Common myeloid progenitor, CD34-positive (primary cell): ENCODE data around the gene CD300E.

Experiments used
- CTCF ChIA-PET: fragments of 350-600 bp; sonication (Branson Sonifier 250); formaldehyde crosslinking; loops from one replicate; lab custom pipeline; 2021; ENCODE audit warnings: antibody characterized with exemption; lab: Charles Lee
- POLR2A ChIA-PET: fragments of 350-600 bp; sonication (Branson Sonifier 250); formaldehyde crosslinking; loops from one replicate; lab custom pipeline; 2021; ENCODE audit warnings: antibody characterized with exemption; lab: Charles Lee
- DNase-seq, 3 donors: peaks; one replicate each; pipeline versions ENCODE4 v3.0.0 to v3.0.0-alpha.2; 2013
- H3K27ac ChIP-seq, 2 experiments: 1 replicate in 1 of 2; 2 replicates in 1 of 2; pipeline ENCODE4 v1.7.0; 2013; ENCODE audit warnings: inconsistent platforms in 2 of 2, low read length in 2 of 2, mild to moderate bottlenecking in 2 of 2, low read depth in 1 of 2, moderate library complexity in 1 of 2; ENCODE audit not compliant: severe bottlenecking in 2 of 2, insufficient read depth in 1 of 2, poor library complexity in 1 of 2
- H3K27me3 ChIP-seq, 5 experiments: replicated peaks in 2 of 5; 1 replicate in 3 of 5; 2 replicates in 2 of 5; pipeline versions ENCODE4 v1.6.1 to v1.7.0; 2013; ENCODE audit warnings: low read length in 4 of 5, mild to moderate bottlenecking in 2 of 5, moderate library complexity in 2 of 5, inconsistent platforms in 1 of 5; ENCODE audit not compliant: insufficient read depth in 5 of 5, control insufficient read depth in 4 of 5
- H3K36me3 ChIP-seq, 4 experiments: 1 replicate in 2 of 4; 2 replicates in 2 of 4; pipeline versions ENCODE4 v1.6.1 to v1.7.0; 2013; ENCODE audit warnings: low read length in 3 of 4, control low read depth in 1 of 4, mild to moderate bottlenecking in 1 of 4; ENCODE audit not compliant: control insufficient read depth in 4 of 4, insufficient read depth in 4 of 4
- H3K4me1 ChIP-seq, 4 experiments: 1 replicate in 3 of 4; 2 replicates in 1 of 4; pipeline versions ENCODE4 v1.6.1 to v1.7.1; 2013; ENCODE audit warnings: low read length in 3 of 4, mild to moderate bottlenecking in 3 of 4, control low read depth in 1 of 4, inconsistent platforms in 1 of 4, moderate library complexity in 1 of 4; ENCODE audit not compliant: control insufficient read depth in 4 of 4, insufficient read depth in 4 of 4; ENCODE audit errors: control extremely low read depth in 1 of 4
- H3K4me3 ChIP-seq, 7 experiments: 1 replicate in 4 of 7; 2 replicates in 3 of 7; pipeline versions ENCODE4 v1.5.1 to v1.7.0; 2013; ENCODE audit warnings: mild to moderate bottlenecking in 7 of 7, low read length in 6 of 7, moderate library complexity in 6 of 7, inconsistent platforms in 2 of 7, low read depth in 2 of 7, control low read depth in 1 of 7; ENCODE audit not compliant: insufficient read depth in 4 of 7, control insufficient read depth in 1 of 7; ENCODE audit errors: extremely low read depth in 1 of 7
- H3K9me3 ChIP-seq, 5 experiments: 1 replicate in 4 of 5; 2 replicates in 1 of 5; pipeline versions ENCODE4 v1.6.1 to v1.7.1; 2013; ENCODE audit warnings: low read length in 4 of 5, mild to moderate bottlenecking in 2 of 5, inconsistent platforms in 1 of 5, low read depth in 1 of 5, moderate library complexity in 1 of 5; ENCODE audit not compliant: control insufficient read depth in 4 of 5, insufficient read depth in 2 of 5; ENCODE audit errors: control extremely low read depth in 1 of 5
- WGBS: methylation state at CpG from one replicate; pipeline ENCODE4 v1.1.5; 2013; ENCODE audit not compliant: insufficient coverage; 5-methylcytosine and 5-hydroxymethylcytosine counted together

Gene CD300E

GRCh38 chr17:74616696-74617095, 6.8 kb downstream of the CD300E start:
- H3K4me3 ChIP-seq = no peak overlapping the region
- H3K27me3 ChIP-seq = peaks cover 0 to 58% (median 18%) of the 10 kb centered on the region in 5 experiments
- no peaks in the 10 kb centered on the region for H3K36me3 ChIP-seq
- no peak overlapping the region for H3K27ac ChIP-seq
- H3K4me1 ChIP-seq = peaks cover 0 to 15% (median 15%) of the 10 kb centered on the region in 4 experiments
- POLR2A ChIA-PET = no interaction called here
- no peaks in the 10 kb centered on the region for H3K9me3 ChIP-seq
- WGBS = 100% methylated on average over 5 of the region's 7 CpGs
- CTCF ChIA-PET = interaction anchor here (1.0 to 3.6 kb wide), 6 partner anchors 10 to 50 kb away, joined by 3 to 12 read pairs (median 4); partner anchors contain the start of gene CD300H
- DNase-seq = no peak

- Histone ChIP-seq H3K27ac (no peak overlapping the region), H3K4me1 (peaks cover 0 to 15% (median 15%) of the 10 kb centered on the region in 4 experiments), H3K27me3 (peaks cover 0 to 31% (median 9%) of the 10 kb centered on the region in 5 experiments), H3K36me3 (no peaks in the 10 kb centered on the region), H3K9me3 (peaks cover 0 to 3% (median 0%) of the 10 kb centered on the region in 5 experiments), H3K4me3 (no peak overlapping the region)
- WGBS = 98% methylated on average over 5 of the region's 6 CpGs
- DNase-seq = no peak
- POLR2A ChIA-PET = interaction anchor here (0.7 kb wide), 1 partner anchor 8 kb away, joined by 3 read pairs; no protein-coding TSS in a partner anchor
- CTCF ChIA-PET = interaction anchor here (0.7 to 2.6 kb wide), 6 partner anchors 10 to 66 kb away, joined by 3 to 10 read pairs (median 4); partner anchors contain the start of gene CD300C
These were observed 11.5 kb downstream of the CD300E start for GRCh38 chr17:74612046-74612445.

DNA sequence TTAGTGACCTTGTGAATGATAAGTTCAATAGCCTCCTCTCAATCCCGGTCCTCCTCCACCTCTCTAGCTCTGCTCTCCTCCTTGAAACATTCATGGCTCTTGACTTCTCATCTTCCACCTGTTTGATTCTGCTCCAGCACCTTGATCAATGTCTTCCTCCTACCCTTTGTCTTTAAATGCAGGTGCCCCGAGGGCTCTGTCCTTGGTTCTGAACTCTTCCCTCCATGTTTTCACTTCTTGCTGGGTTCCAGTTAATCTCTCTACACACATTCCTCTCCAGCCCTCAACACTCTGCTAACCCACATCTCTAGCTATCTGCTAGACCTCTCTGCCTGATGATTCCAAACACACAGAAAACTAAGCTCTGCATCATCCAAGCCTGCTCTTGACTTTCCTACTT, 13.4 kb downstream of the CD300E start:
- H3K9me3 ChIP-seq = peaks cover 0 to 6% (median 0%) of the 10 kb centered on the region in 5 experiments
- no peak overlapping the region for H3K27ac ChIP-seq
- H3K36me3 ChIP-seq = no peaks in the 10 kb centered on the region
- WGBS = 40% methylated on average over 2 of the region's 2 CpGs
- peak in 2 of 3 donors; percentile 42 for DNase-seq
- H3K4me1 ChIP-seq = peaks cover 0 to 15% (median 15%) of the 10 kb centered on the region in 4 experiments
- ChIA-PET CTCF (interaction anchor here (0.7 to 2.9 kb wide), 8 partner anchors 8 to 44 kb away, joined by 3 to 10 read pairs (median 4); no protein-coding TSS in a partner anchor), POLR2A (no interaction called here)
- peaks cover 0 to 14% (median 5%) of the 10 kb centered on the region in 5 experiments for H3K27me3 ChIP-seq
- H3K4me3 ChIP-seq = no peak overlapping the region

- WGBS = 100% methylated on average over 3 of the region's 3 CpGs
- no peaks in the 10 kb centered on the region for H3K36me3 ChIP-seq
- peaks cover 0 to 28% (median 16%) of the 10 kb centered on the region in 4 experiments for H3K4me1 ChIP-seq
- no peak overlapping the region for H3K27ac ChIP-seq
- ChIA-PET POLR2A (no interaction called here), CTCF (interaction anchor here (1.3 to 2.9 kb wide), 3 partner anchors 11 to 42 kb away, joined by 3 to 10 read pairs (median 5); partner anchors contain the start of gene CD300H)
- H3K27me3 ChIP-seq = peaks cover 0 to 9% (median 2%) of the 10 kb centered on the region in 5 experiments
- H3K4me3 ChIP-seq = no peak overlapping the region
- no peak for DNase-seq
- peaks cover 0 to 6% (median 0%) of the 10 kb centered on the region in 5 experiments for H3K9me3 ChIP-seq
These were observed 15.0 kb downstream of the CD300E start for GRCh38 chr17:74608511-74608910.

DNA sequence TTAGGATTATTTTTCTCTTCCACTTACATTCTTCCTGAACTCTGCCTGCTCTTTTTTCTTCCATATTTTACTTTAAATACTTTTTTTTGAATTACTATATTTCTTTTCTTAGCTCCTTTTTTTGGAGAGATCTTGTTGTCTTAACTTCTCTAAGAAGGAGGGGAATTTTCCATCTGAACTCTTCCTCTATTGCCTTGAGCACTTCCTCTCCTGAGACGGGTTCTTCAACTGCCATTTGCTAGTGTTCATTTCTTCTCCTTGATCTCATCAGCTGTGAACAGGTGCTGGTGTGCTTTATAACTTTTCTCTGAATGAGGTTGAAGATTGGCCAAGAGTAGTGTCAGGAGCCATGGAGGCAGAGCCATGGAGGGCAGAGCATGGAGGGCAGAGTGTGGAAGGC, 16.3 kb downstream of the CD300E start:
- ChIA-PET POLR2A (no interaction called here), CTCF (interaction anchor here (1.3 to 2.1 kb wide), 3 partner anchors 9 to 40 kb away, joined by 3 to 5 read pairs (median 5); partner anchors contain the start of gene CD300H)
- Histone ChIP-seq H3K27me3 (peaks cover 0 to 9% (median 0%) of the 10 kb centered on the region in 5 experiments), H3K4me1 (peaks cover 0 to 29% (median 9%) of the 10 kb centered on the region in 4 experiments), H3K27ac (no peak overlapping the region), H3K36me3 (no peaks in the 10 kb centered on the region), H3K9me3 (peaks cover 0 to 6% (median 0%) of the 10 kb centered on the region in 5 experiments), H3K4me3 (no peak overlapping the region)
- no CpG with 5 or more reads among the region's 1 CpG for WGBS
- no peak for DNase-seq

- no peak overlapping the region for H3K27ac ChIP-seq
- CTCF ChIA-PET = interaction anchor here (1.3 to 5.0 kb wide), 4 partner anchors 10 to 239 kb away, joined by 5 to 27 read pairs (median 5); partner anchors contain the start of genes CD300H and GPR142
- WGBS = 98% methylated on average over 8 of the region's 8 CpGs
- DNase-seq = no peak
- H3K9me3 ChIP-seq = peaks cover 0 to 6% (median 0%) of the 10 kb centered on the region in 5 experiments
- no peak overlapping the region for H3K4me3 ChIP-seq
- peaks cover 0 to 4% (median 0%) of the 10 kb centered on the region in 5 experiments for H3K27me3 ChIP-seq
- POLR2A ChIA-PET = no interaction called here
- peaks cover 0 to 32% (median 9%) of the 10 kb centered on the region in 4 experiments for H3K4me1 ChIP-seq
- H3K36me3 ChIP-seq = no peaks in the 10 kb centered on the region
These were observed 17.5 kb downstream of the CD300E start for GRCh38 chr17:74606050-74606449.

DNA sequence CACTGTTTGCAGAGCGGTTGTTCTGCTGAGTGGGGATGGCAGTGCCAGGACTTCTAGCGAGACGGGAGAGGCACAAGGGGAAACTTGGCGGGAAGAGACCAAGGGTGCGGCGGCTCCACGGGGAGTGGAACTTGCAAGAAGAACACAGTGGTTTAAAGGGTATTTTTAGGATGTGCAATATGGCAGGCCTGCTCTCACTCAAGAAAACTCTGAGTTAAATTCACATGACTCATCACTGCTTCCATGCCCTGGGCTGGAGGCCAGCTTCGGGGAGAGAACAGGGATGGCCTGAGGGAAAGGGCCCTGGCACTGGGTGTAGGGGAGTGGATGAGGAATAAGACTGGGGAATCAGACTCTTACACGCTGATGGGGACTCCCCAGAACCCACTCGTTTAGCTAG, 18.2 kb downstream of the CD300E start:
- WGBS = 89% methylated on average over 6 of the region's 10 CpGs
- Histone ChIP-seq H3K27ac (no peak overlapping the region), H3K4me1 (peaks cover under 1 to 35% (median 9%) of the 10 kb centered on the region in 4 experiments), H3K9me3 (peaks cover 0 to 6% (median 0%) of the 10 kb centered on the region in 5 experiments), H3K36me3 (no peaks in the 10 kb centered on the region), H3K4me3 (no peak overlapping the region), H3K27me3 (peaks cover 0 to 2% (median 0%) of the 10 kb centered on the region in 5 experiments)
- no peak for DNase-seq
- POLR2A ChIA-PET = no interaction called here
- CTCF ChIA-PET = interaction anchor here (1.3 to 5.0 kb wide), 6 partner anchors 11 to 238 kb away, joined by 4 to 27 read pairs (median 5); partner anchors contain the start of genes CD300H, CD300LD and GPR142
